Bronchial epithelial cell (primary cell): Measurements from ENCODE around the gene GATAD2A. TPM values are rescaled to one million over a fixed set of nuclear protein-coding genes. Genes with fewer than 3 reads are reported as not detected.
A peak's percentile ranks its signal among the peaks of the same experiment; 100 is the strongest.

ENCODE experiments used
- DNase-seq: peaks from one replicate; pipeline ENCODE4 v3.0.0-alpha.2; 2010; ENCODE audit warnings: low read depth
- FAIRE-seq: peaks from 2 replicates; lab custom pipeline; 2011; peaks lifted over from hg19 to GRCh38; lab: Jason Lieb, UNC
- H3K27me3 ChIP-seq: 2 replicates; pipeline ENCODE4 v1.5.1; 2011; ENCODE audit warnings: low read length; ENCODE audit not compliant: control insufficient read depth, insufficient read depth
- H3K36me3 ChIP-seq: 2 replicates; pipeline ENCODE4 v1.5.1; 2011; ENCODE audit warnings: low read length; ENCODE audit not compliant: control insufficient read depth, insufficient read depth
- H3K4me3 ChIP-seq: 2 replicates; pipeline ENCODE4 v1.5.1; 2011; ENCODE audit warnings: mild to moderate bottlenecking, low read depth, low read length, control low read depth
- CTCF ChIP-seq: IDR thresholded peaks from 2 replicates; pipeline ENCODE4 v1.5.1; 2011; ENCODE audit warnings: mild to moderate bottlenecking, moderate library complexity, low read length, control low read depth, inconsistent platforms; ENCODE audit not compliant: insufficient read depth, severe bottlenecking
- total RNA-seq: library from RNA; depleted of rRNA; stranded (reverse); fragments of >200 nt; gene quantifications from 2 replicates; pipeline ENCODE4 v1.2.1, GENCODE V29; 2014

Gene GATAD2A
- total RNA-seq, 1 donor from 2014 or later, result 48.4 TPM

GRCh38 chr19:19528721-19529490, 123.4 kb downstream of the GATAD2A start, which contains the start of gene YJEFN3:
Gene YJEFN3, plus strand, starts transcription at chr19:19528911. Its CDS starts 22 bp downstream, at chr19:19528933.
- Histone ChIP-seq H3K36me3 (peaks cover 6% of the 10 kb centered on the region), H3K4me3 (no peak within 1 kb of the TSS), H3K27me3 (no peaks in the 10 kb centered on the region)
- FAIRE-seq, result no peak
- no peak for TF ChIP-seq CTCF
- no peak for DNase-seq

- FAIRE-seq, result no peak
- Histone ChIP-seq H3K27me3 (peaks cover 2% of the 10 kb centered on the region), H3K4me3 (no peak overlapping the region), H3K36me3 (peaks cover 6% of the 10 kb centered on the region)
- no peak for TF ChIP-seq CTCF
- no peak for DNase-seq
These were observed 124.4 kb downstream of the GATAD2A start for GRCh38 chr19:19529783-19530422.

GRCh38 chr19:19530423-19530804, 124.9 kb downstream of the GATAD2A start:
- DNase-seq (no peak), FAIRE-seq (no peak)
- no peak for TF ChIP-seq CTCF
- Histone ChIP-seq H3K27me3 (peaks cover 3% of the 10 kb centered on the region), H3K4me3 (no peak overlapping the region), H3K36me3 (peaks cover 6% of the 10 kb centered on the region)

- Histone ChIP-seq H3K27me3 (peaks cover 3% of the 10 kb centered on the region), H3K36me3 (peaks cover 6% of the 10 kb centered on the region), H3K4me3 (no peak overlapping the region)
- DNase-seq (no peak), FAIRE-seq (no peak)
- no peak for TF ChIP-seq CTCF
These were observed 125.4 kb downstream of the GATAD2A start for GRCh38 chr19:19530889-19531288.

- DNase-seq, result no peak
- TF ChIP-seq CTCF, result peak; percentile 99
- no peak for FAIRE-seq
- peaks cover 3% of the 10 kb centered on the region for H3K27me3 ChIP-seq
- H3K4me3 ChIP-seq, result no peak overlapping the region
- H3K36me3 ChIP-seq, result peaks cover 3% of the 10 kb centered on the region
These were observed 126.7 kb downstream of the GATAD2A start for GRCh38 chr19:19531951-19532805.
